GM12874 (cell line): Measurements from ENCODE around the gene BIRC3.

Experiments
- TF ChIP-seq, protein P1 (sequence below): IDR thresholded peaks from 2 replicates; pipeline ENCODE4 v1.5.1; 2011; ENCODE audit warnings: low read depth, mild to moderate bottlenecking, control low read depth, low read length, moderate library complexity; ENCODE audit not compliant: insufficient read depth

The BIRC3 gene

DNA sequence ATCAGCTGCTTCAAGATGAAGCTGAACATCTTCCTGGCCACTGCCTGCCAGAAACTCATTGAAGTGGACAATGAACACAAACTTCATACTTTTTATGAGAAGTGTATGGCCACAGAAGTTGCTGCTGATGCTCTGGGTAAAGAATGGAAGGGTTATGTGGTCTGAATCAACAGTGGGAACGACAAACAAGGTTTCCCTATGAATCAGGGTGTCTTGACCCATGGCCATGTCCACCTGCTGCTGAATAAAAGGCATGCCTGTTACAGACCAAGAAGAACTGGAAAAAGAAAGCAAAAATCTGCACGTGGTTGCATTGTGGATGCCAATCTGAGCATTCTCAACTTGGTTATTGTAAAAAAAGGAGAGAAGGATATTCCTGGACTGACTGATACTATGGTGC is 22.2 kb upstream of the BIRC3 start:
- TF ChIP-seq, protein P1, sequence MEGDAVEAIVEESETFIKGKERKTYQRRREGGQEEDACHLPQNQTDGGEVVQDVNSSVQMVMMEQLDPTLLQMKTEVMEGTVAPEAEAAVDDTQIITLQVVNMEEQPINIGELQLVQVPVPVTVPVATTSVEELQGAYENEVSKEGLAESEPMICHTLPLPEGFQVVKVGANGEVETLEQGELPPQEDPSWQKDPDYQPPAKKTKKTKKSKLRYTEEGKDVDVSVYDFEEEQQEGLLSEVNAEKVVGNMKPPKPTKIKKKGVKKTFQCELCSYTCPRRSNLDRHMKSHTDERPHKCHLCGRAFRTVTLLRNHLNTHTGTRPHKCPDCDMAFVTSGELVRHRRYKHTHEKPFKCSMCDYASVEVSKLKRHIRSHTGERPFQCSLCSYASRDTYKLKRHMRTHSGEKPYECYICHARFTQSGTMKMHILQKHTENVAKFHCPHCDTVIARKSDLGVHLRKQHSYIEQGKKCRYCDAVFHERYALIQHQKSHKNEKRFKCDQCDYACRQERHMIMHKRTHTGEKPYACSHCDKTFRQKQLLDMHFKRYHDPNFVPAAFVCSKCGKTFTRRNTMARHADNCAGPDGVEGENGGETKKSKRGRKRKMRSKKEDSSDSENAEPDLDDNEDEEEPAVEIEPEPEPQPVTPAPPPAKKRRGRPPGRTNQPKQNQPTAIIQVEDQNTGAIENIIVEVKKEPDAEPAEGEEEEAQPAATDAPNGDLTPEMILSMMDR, result no peak

DNA sequence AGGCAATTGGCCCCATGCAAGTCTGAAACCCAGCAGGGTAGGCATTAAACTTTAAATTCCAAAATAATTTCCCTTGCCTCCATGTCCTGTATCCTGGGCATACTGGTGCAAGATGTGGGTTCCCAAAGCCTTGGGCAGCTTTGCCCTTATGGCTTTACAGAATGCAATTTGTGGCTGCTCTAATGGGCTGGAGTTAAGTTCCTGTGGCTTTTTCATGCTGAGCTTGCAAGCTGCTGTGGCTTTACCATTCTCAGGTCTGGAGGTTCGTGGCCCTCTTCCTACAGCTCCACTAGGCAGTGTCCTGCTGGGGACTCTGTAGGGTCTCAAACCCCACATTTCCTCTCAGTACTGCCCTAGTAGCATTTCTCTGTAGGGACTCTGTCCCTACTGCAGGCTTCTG is 15.0 kb upstream of the BIRC3 start:
- TF ChIP-seq, protein P1, result no peak

DNA sequence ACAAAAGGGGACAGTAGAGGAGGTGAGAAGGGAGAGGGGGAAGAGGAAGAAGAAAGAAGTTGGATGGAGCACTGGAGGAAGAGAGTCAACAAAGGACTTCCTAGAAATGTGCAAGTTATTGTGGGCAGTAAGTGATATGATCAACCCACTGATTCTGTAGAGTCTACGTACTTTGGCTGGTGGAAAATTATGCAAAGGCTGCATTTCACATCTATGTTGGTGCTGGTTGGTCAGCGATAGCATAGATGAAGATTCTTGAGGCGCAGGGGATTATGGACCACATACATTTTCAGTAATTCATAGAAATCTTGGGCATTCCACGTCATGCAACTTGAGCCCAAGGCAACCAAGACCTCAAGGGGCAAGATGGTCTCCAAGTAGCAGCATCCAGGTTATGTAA is 12.6 kb upstream of the BIRC3 start:
- TF ChIP-seq, protein P1, result no peak

DNA sequence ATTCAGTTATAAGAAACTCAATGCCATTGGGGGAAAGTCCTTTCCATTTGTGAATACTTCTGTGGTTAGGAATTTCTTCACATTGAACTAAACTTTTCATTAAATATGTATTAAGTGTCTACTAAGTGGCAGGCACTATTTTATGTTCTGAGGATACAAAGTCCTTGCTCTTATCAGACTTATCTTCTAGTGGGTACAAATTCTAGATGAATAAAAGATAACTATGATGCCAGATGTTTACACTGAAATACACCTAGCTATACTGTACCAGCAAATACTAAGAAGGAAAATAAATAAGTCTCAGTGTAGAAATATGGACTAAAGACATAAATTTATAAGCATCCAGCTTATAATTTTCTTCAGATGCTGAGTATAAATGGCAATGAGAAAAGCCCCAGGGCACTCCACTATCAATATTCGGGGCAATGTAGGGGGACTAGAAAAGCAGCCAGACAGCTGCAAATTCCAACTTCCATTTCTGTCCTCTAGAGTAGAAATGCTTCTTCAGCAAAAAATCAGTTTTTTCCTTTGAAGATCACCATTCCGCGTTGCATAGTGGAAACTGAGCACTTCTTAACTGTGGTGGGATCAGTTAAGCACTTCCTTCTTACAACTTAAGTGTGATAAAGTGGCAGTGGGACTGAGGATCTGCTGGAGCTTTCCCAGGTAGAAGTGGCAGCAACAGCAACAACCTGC is 11.8 kb upstream of the BIRC3 start:
- TF ChIP-seq, protein P1, result no peak

DNA sequence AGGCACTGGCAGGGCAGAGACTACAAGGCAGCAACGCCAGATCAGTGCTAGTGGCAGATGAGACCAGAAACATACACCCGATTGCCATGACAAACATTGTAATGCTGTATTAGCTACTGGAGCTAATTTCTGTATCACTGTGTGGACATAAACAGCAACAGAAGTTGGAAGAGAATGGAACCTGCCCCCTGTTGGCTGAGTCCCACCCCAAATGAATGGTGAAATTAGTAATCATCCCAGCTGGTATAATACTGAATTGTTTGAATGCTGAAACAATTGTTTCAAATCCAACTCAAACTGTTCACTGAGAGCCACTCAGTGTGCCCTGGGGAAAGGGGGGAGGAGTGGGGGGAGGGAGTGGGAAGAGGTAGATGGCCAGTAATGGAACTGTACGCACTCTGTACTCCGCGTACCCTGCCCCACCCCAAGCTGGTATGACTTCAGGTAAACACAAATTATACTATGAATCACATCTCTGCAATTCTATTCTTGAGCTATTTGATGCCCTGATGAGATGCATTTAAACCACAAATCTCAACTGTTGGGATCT is 11.2 kb upstream of the BIRC3 start:
- TF ChIP-seq, protein P1, result no peak

DNA sequence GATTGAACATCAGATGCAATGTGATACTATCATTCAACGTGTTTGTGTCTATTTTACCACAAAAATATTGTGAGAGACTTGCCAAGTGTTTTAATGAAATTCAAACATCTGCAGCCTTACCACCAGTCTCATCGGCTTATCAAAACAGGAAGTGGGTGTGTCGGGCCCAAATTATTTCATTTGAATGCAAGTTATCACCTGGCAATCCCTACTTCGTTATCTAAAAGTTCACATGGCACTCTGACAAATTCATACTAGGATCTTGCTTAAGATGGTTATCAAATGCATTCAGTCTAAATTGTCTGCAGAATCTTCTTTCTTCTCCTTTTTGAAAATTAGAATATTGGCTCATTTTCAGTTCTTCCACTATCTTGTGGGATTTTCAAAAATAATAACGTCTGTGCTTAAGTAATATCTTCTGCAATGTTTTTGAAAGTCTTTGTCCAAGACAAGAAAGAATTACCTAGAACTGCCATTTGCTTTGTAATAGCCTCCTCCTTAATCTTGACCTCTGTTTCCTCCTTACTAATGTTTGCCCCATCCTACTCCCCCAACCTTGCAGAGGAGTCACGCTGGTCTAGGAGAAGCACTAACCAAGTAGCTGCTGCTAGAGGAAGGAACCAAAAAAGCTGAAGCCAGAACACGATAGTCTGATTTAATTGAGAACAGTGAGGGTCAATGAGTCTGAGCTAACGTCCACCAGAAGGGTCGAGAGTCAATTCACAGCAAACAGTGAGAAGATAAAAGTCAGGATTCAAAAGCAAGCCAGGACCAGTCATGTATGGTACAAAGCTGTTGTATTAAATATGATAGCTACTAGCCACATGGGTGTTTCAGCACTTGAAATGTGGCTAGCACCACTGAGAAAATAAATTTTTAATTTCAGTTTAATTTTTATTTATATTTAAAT is 10.2 kb upstream of the BIRC3 start:
- TF ChIP-seq, protein P1, result no peak

DNA sequence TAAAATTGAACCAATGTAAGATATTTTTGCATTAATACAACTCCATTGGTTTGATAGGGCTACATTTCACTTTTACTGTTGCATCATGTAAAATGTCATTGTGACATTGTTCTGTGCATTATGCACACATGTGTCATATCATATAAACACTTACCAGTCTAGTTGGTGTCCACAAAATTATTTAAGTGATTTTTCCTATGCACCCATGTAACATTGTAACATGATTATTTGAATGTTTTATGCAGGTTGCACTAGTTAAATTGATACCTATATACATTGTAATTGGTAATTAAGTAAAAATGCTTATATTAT is 9.6 kb upstream of the BIRC3 start:
- TF ChIP-seq, protein P1, result no peak
